GM18517 (cell line): Measurements from ENCODE around the gene ZNF236.

Experiments
- ATAC-seq: cut with Tn5 transposase; IDR thresholded peaks from one replicate; pipeline ENCODE4 v1.9.1; 2021; ENCODE audit warnings: mild to moderate bottlenecking, moderate library complexity; ENCODE audit not compliant: unreplicated experiment

ZNF236 gene

DNA sequence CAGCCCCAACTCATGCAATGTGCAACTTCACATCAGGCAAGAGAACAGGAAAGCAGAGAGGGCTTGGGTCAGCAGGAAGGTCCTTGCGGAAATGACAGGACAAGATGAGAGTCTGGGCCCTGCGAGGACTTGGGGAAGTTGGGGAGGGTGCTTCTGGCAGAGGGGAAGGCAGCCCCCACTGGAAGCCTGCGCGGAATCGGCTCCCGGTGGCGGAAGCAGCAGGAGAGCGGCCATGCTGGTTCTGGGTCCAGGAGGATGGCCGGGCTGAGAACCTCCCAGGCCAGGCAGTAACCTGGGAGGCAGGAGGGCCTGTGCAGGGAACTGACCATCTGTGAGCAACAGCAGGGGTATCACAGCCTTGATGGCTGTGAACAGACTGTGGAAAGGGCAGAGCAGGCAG lies 197.3 kb downstream of the ZNF236 start:
- no peak for ATAC-seq
